Prostate gland (tissue), 2 donors: ENCODE results near the gene ZNF765. TPM values are rescaled to one million over a fixed set of nuclear protein-coding genes. Genes with fewer than 3 reads are reported as not detected.
"Not testable (repeated sequence)": the region's sequence is repeated elsewhere in the genome, so short reads cannot be mapped to it uniquely, and the experiment has no call there.

Source experiments
- DNase-seq: peaks from one replicate; pipeline ENCODE4 v3.0.0-alpha.2; 2019; ENCODE audit warnings: low spot score
- H3K27ac ChIP-seq, 2 donors: fragments of 200-600 bp; sonication (generic); 2 replicates each; pipeline ENCODE4 v1.5.1; 2017 to 2019
- H3K27me3 ChIP-seq: fragments of 200-600 bp; sonication (generic); replicated peaks from 2 replicates; pipeline ENCODE4 v1.5.1; 2019; ENCODE audit not compliant: insufficient read depth
- H3K36me3 ChIP-seq, 2 donors: fragments of 200-600 bp; sonication (generic); 1 replicate in 1 of 2; 2 replicates in 1 of 2; pipeline versions ENCODE4 v1.5.1 to v1.8.1; 2017 to 2019
- H3K4me1 ChIP-seq: fragments of 200-600 bp; sonication (generic); replicated peaks from 2 replicates; pipeline ENCODE4 v1.5.1; 2019
- H3K4me3 ChIP-seq, 2 donors: fragments of 200-600 bp; sonication (generic); 2 replicates each; pipeline ENCODE4 v1.5.1; 2017 to 2019
- H3K9me3 ChIP-seq: fragments of 200-600 bp; sonication (generic); 2 replicates; pipeline ENCODE4 v1.5.1; 2017
- POLR2A ChIP-seq: fragments of 450-650 bp; IDR thresholded peaks from one replicate; pipeline ENCODE4 v1.6.1; 2016; ENCODE audit warnings: antibody characterized with exemption, mild to moderate bottlenecking
- POLR2AphosphoS5 ChIP-seq: sonication (generic); formaldehyde crosslinking; IDR thresholded peaks from one replicate; pipeline ENCODE4 v1.6.1; 2017; ENCODE audit warnings: antibody characterized with exemption
- WGBS: methylation state at CpG from one replicate; pipeline ENCODE4 v1.1.5; 2018; 5-methylcytosine and 5-hydroxymethylcytosine counted together
- intact Hi-C: fragments of 100-400 bp; cut with DNase I; formaldehyde crosslinking; loops from one replicate; pipeline ENCODE4 v1.14.2; 2022
- total RNA-seq, 2 donors: library from RNA; depleted of rRNA; stranded (reverse); fragments of >200 nt; gene quantifications; one replicate each; pipeline ENCODE4 v1.1.0, GENCODE V29; 2016
- TF ChIP-seq, protein P1 (sequence below), 4 experiments: fragments of 200-600 bp in 2 of 4; fragments of 450-650 bp in 2 of 4; sonication (generic) in 2 of 4; IDR thresholded peaks; 1 replicate in 3 of 4; 2 replicates in 1 of 4; pipeline ENCODE4 v1.5.1; 2016 to 2019; ENCODE audit warnings: antibody characterized with exemption in 4 of 4, mild to moderate bottlenecking in 2 of 4, moderate library complexity in 2 of 4

The ZNF765 gene
- 10 to 100 TPM; 12.5 to 23.0 TPM for total RNA-seq

DNA sequence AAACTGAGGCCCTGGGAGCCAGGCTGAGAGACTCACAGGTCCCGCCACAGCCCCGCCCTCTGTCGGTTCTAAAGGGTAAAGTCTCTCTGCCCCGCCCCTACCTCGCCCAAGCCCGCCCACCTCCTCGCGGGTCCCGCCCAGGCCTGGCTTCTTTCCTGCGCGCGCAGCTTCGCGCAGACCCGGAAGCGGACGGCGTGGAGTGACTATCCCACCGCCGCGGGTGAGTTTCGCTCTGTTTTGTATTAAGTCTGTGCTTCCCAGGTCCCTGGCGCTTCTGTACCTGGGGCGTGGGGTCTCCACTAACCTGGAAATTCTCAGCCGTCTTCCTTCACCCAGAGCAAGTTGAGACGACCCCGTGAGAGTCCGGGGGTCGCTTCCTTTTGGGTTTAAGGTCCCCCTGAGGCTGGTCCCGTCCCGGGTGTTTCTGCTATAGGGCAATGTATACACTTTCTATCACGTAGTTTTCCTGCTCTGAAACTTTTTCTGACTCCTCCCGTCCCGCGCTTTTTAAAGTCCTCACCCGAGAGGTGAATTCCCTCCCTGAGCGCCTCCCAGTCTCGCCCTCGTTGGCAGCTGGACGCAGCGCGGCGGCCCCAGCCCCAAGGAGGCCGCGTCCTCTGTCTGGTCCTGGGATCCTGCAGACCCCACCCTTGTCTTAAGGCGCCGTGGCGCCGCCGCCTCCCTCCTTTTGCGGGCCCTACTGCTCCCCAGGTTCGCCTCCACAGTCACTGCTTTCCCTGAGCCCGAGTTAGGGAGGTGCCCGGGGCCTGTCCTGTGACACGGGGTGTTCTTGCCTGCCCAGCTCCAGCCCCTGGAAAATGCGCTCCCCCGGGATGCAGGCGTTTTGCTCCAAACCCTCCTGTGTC is at the start of gene ZNF765:
Gene ZNF765, plus strand, starts transcription at position 176 of the 866 bp plus-strand sequence. CDS start 2,867 bp downstream, outside the sequence.
- Histone ChIP-seq H3K27me3 (no peaks in the 10 kb centered on the region), H3K36me3 (no peaks in the 10 kb centered on the region), H3K4me3 (peak within 1 kb of the TSS; percentile 73 to 75), H3K9me3 (no peaks in the 10 kb centered on the region), H3K27ac (peak within 1 kb of the TSS; percentile 79 to 80), H3K4me1 (no peaks in the 10 kb centered on the region)
- under 1% methylated on average over 58 of the region's 58 CpGs for WGBS
- TF ChIP-seq POLR2AphosphoS5 (peak; percentile 97), POLR2A (peak; percentile 68)
- TF ChIP-seq, protein P1, sequence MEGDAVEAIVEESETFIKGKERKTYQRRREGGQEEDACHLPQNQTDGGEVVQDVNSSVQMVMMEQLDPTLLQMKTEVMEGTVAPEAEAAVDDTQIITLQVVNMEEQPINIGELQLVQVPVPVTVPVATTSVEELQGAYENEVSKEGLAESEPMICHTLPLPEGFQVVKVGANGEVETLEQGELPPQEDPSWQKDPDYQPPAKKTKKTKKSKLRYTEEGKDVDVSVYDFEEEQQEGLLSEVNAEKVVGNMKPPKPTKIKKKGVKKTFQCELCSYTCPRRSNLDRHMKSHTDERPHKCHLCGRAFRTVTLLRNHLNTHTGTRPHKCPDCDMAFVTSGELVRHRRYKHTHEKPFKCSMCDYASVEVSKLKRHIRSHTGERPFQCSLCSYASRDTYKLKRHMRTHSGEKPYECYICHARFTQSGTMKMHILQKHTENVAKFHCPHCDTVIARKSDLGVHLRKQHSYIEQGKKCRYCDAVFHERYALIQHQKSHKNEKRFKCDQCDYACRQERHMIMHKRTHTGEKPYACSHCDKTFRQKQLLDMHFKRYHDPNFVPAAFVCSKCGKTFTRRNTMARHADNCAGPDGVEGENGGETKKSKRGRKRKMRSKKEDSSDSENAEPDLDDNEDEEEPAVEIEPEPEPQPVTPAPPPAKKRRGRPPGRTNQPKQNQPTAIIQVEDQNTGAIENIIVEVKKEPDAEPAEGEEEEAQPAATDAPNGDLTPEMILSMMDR (IDR thresholded peaks at IDR 0.05), result peak; percentile 33 to 78 (median 60)
- intact Hi-C loops, result loop anchor here (2.0 to 10.0 kb wide), 2 partner anchors 30 to 140 kb away; partner anchors contain the start of genes VN1R2, ZNF525 and ZNF677
- DNase-seq, result peak; percentile 95

DNA sequence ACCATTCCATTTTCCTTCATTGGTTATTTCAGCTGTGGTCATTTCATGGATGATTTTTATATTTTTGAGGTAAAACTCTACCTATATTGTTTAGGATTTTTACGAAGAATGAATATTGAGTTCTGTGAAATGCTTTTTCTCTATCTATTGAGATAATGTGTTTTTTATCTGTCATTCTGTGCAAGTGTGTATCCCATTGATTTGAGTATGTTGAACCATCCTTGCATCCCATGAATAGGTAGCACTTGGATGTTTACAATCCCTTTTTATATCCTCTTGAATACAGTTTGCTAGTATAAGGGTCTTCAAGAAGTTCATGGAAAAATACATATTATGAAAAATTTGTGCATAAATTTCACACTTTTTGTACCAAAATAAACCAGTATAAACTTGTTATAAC is 39.2 kb upstream of the ZNF765 start:
- H3K36me3 ChIP-seq, result peaks cover 4 to 13% of the 10 kb centered on the region in 2 donors
- no peak overlapping the region for H3K4me3 ChIP-seq
- H3K4me1 ChIP-seq, result no peaks in the 10 kb centered on the region
- H3K27me3 ChIP-seq, result no peaks in the 10 kb centered on the region
- WGBS, result 100% methylated on average over 1 of the region's 1 CpG
- TF ChIP-seq, protein P1 (IDR thresholded peaks at IDR 0.05), result no peak
- TF ChIP-seq POLR2A (no peak), POLR2AphosphoS5 (no peak)
- no peaks in the 10 kb centered on the region for H3K9me3 ChIP-seq
- H3K27ac ChIP-seq, result no peak overlapping the region
- no peak for DNase-seq
- intact Hi-C loops, result no loop called here

DNA sequence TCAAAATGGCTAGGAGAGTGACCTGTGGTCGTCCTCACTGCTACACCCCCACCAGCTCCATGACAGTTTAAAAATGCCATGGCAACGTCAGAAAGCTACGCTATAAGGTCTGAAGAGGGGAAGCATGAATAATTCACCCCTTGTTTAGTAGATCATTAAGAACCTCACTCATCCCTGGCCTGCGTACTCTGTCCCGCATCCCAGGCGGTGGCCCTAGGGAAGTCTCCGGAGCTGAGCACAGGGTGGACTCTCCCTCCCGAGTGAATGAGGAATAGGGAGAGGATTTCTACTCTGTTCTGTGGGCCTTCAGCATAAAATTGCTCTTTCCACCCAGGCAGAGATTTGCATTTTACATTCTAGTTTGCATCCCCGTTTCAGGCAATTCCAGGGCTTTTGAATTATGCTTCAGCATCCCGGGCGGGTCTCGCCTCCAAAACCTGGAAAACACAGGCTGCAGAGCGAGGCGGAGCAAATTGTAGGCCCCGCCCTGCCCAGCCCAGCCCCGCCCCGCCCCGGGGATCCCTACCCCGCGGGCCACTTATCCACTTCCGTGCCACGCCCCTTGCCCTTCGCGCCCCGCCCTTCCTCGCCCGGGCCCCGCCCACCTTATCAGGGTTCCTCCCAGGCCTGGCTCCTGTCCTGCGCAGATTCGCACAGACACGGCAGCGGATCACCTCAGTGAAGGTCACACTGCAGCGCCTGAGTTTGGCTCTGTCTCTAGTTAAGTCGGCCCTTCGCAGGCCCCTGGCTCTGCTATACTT is 36.9 kb upstream of the ZNF765 start:
- DNase-seq, result no peak
- 64% methylated on average over 35 of the region's 35 CpGs for WGBS
- no peak for TF ChIP-seq POLR2A
- TF ChIP-seq POLR2AphosphoS5, result no peak
- TF ChIP-seq, protein P1 (IDR thresholded peaks at IDR 0.05), result no peak
- intact Hi-C loops, result no loop called here
- Histone ChIP-seq H3K9me3 (no peaks in the 10 kb centered on the region), H3K27ac (no peak overlapping the region), H3K36me3 (no peaks in the 10 kb centered on the region), H3K4me1 (no peaks in the 10 kb centered on the region), H3K27me3 (no peaks in the 10 kb centered on the region), H3K4me3 (no peak overlapping the region)

DNA sequence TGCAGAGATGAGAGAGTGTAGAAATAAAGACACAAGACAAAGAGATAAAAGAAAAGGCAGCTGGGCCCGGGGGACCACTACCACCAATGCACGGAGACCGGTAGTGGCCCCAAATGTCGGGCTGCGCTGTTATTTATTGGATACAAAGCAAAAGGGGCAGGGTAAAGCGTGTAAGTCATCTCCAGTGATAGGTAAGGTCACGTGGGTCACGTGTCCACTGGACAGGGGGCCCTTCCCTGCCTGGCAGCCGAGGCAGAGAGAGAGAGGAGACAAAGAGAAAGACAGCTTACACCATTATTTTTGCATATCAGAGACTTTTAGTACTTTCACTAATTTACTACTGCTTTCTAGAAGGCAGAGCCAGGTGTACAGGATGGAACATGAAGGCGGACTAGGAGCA is 34.9 kb upstream of the ZNF765 start:
- not testable (repeated sequence) for H3K4me1 ChIP-seq, DNase-seq, H3K9me3 ChIP-seq, H3K36me3 ChIP-seq, H3K27ac ChIP-seq, H3K27me3 ChIP-seq, H3K4me3 ChIP-seq
- intact Hi-C loops, result loop anchor here (5.0 kb wide), 1 partner anchor 163 kb away; no protein-coding TSS in a partner anchor
- WGBS, result 93% methylated on average over 10 of the region's 10 CpGs
